ENCODE measurements around the gene SLC24A5. TPM values are rescaled to one million over a fixed set of nuclear protein-coding genes. Genes with fewer than 3 reads are reported as not detected.

SLC24A5 gene
- total RNA-seq, 1 experiment from 2014 or later, result not detected

- Histone ChIP-seq H3K9ac (ENCODE audit: extremely low read depth, insufficient read length, low read length) (no peak overlapping the region), H2BK20ac (ENCODE audit: low read depth, low read length, poor library complexity, severe bottlenecking) (no peak overlapping the region), H2BK15ac (ENCODE audit: low read depth, low read length) (no peak overlapping the region), H3K4me2 (ENCODE audit: insufficient read depth, insufficient read length, low read length) (no peak overlapping the region), H2BK12ac (ENCODE audit: insufficient read length, low read depth, low read length) (no peak overlapping the region), H3K4ac (ENCODE audit: low read depth, low read length) (no peak overlapping the region), H3K14ac (ENCODE audit: insufficient read depth, low read length) (no peak overlapping the region), H3K56ac (ENCODE audit: insufficient read length, low read depth, low read length) (no peak overlapping the region), H3K23me2 (ENCODE audit: insufficient read length, low read depth, low read length, poor library complexity, severe bottlenecking) (no peaks in the 10 kb centered on the region), H2BK5ac (ENCODE audit: insufficient read length, low read length) (no peak overlapping the region), H3K18ac (ENCODE audit: insufficient read length, low read depth, low read length) (no peak overlapping the region), H4K20me1 (ENCODE audit: control insufficient read depth, insufficient read depth, insufficient read length) (no peaks in the 10 kb centered on the region), H3K79me2 (ENCODE audit: insufficient read depth, low read length) (no peaks in the 10 kb centered on the region), H3K27ac (ENCODE audit: insufficient read length, low read depth, low read length) (no peak overlapping the region), H2AFZ (ENCODE audit: low read length) (no peak overlapping the region), H3K23ac (ENCODE audit: insufficient read length, low read depth, low read length) (no peak overlapping the region), H3T11ph (ENCODE audit: low read length) (no peak overlapping the region), H3K9me3 (ENCODE audit: control insufficient read depth, low read depth, low read length) (no peaks in the 10 kb centered on the region), H2AK5ac (ENCODE audit: insufficient read length, low read length) (no peak overlapping the region), H4K8ac (replicated peaks; ENCODE audit: insufficient read length, low read depth, low read length) (no peak overlapping the region), H4K5ac (ENCODE audit: insufficient read length, low read depth, low read length) (no peak overlapping the region), H3K79me1 (ENCODE audit: insufficient read depth, low read depth, low read length, poor library complexity, severe bottlenecking) (no peaks in the 10 kb centered on the region), H3K4me1 (ENCODE audit: insufficient read depth, low read length) (no peaks in the 10 kb centered on the region), H2BK120ac (ENCODE audit: low read depth, low read length, poor library complexity, severe bottlenecking) (no peak overlapping the region), H3K27me3 (ENCODE audit: insufficient read depth, low read length) (no peaks in the 10 kb centered on the region), H4K91ac (ENCODE audit: insufficient read length, low read depth, low read length) (no peak overlapping the region)
- Mint-ChIP-seq H3K4me1 (no peaks in the 10 kb centered on the region), H3K4me3 (no peak overlapping the region), H3K9me3 (peaks cover 8 to 12% of the 10 kb centered on the region in 2 experiments; a peak in 4 of 5 replicates), H3K27ac (no peak overlapping the region), H3K27me3 (ENCODE audit: low read depth) (no peaks in the 10 kb centered on the region), H3K36me3 (ENCODE audit: insufficient read depth in 1 of 3, low read depth in 3 of 3) (peaks cover 0 to 7% (median 5%) of the 10 kb centered on the region in 3 experiments; a peak in 4 of 7 replicates)
- WGBS (ENCODE audit: extremely low coverage, insufficient read length, low lambda C conversion rate), result no CpG with 5 or more reads among the region's 4 CpGs
- TF ChIP-seq CTCF (conservative IDR thresholded peaks at IDR 0.05), result no peak
- no peak for DNase-seq
Measured at GRCh38 chr15:48076454-48076853, 44.3 kb upstream of the SLC24A5 start.
